ENCODE measurements around the gene ERC2. TPM values are rescaled to one million over a fixed set of nuclear protein-coding genes. Genes with fewer than 3 reads are reported as not detected.

ERC2 gene
- total and polyA plus RNA-seq, 2 of the 8 experiments (the other 6 are each of a cell fraction or from before 2014, with no cell fraction given), result 16.4 to 22.8 TPM

- FAIRE-seq (no peak), DNase-seq (ENCODE audit: low read depth in 1 of 2, low spot score in 2 of 2) (no peak)
- H3K23me2 ChIP-seq (ENCODE audit: low read depth, low read length), result no peaks in the 10 kb centered on the region
- WGBS, 2 experiments (ENCODE audit: extremely low coverage in 1 of 2, insufficient coverage in 1 of 2, insufficient read length in 1 of 2, insufficient replicate concordance in 2 of 2, low coverage in 1 of 2, low lambda C conversion rate in 2 of 2, missing lambda C conversion rate in 1 of 2), result 96% methylated on average over 1 of the region's 1 CpG; no CpG with 5 or more reads in 1 of the 2 experiments
- H3K27me3 ChIP-seq (replicated peaks in 1 of 4; ENCODE audit: control insufficient read depth in 3 of 4, extremely low read depth in 1 of 4, insufficient read depth in 3 of 4, low read length in 3 of 4), result no peaks in the 10 kb centered on the region
- H3K79me1 ChIP-seq (ENCODE audit: low read depth, low read length), result no peaks in the 10 kb centered on the region
- H3K4me2 ChIP-seq (ENCODE audit: insufficient read depth in 1 of 2, low read depth in 2 of 2, low read length in 2 of 2), result no peak overlapping the region
- H4K8ac ChIP-seq (ENCODE audit: extremely low read depth, insufficient read depth, low read length), result no peak overlapping the region
- no peak overlapping the region for H2BK5ac ChIP-seq (ENCODE audit: low read depth, low read length)
- no peak overlapping the region for H3K18ac ChIP-seq (ENCODE audit: extremely low read depth, low read length)
- ChIA-PET POLR2A (ENCODE audit: partially characterized antibody) (no interaction called here), CTCF (ENCODE audit: partially characterized antibody) (no interaction called here)
- no peak overlapping the region for H2AK5ac ChIP-seq (ENCODE audit: low read depth, low read length)
- no peak overlapping the region for H2BK15ac ChIP-seq (ENCODE audit: low read length)
- TF ChIP-seq MAFK (IDR thresholded peaks at IDR 0.05; ENCODE audit: low read depth, low read length) (no peak), EP300 (IDR thresholded peaks at IDR 0.05; ENCODE audit: borderline replicate concordance in 1 of 2, low read depth in 2 of 2, low read length in 2 of 2) (no peak), ATF2 (IDR thresholded peaks at IDR 0.05; ENCODE audit: low read length) (no peak), SRF (IDR thresholded peaks at IDR 0.05; ENCODE audit: low read depth, low read length) (no peak), TAF1 (IDR thresholded peaks at IDR 0.05; ENCODE audit: low read depth, low read length) (no peak), SUZ12 (IDR thresholded peaks at IDR 0.05; ENCODE audit: low read length) (no peak), RFX5 (IDR thresholded peaks at IDR 0.05; ENCODE audit: borderline replicate concordance, low read depth, low read length) (no peak), KDM1A (IDR thresholded peaks at IDR 0.05; ENCODE audit: borderline replicate concordance, low read length) (no peak)
- no peak overlapping the region for H2BK120ac ChIP-seq (replicated peaks; ENCODE audit: low read depth, low read length)
- no peak overlapping the region for H4K91ac ChIP-seq (replicated peaks; ENCODE audit: insufficient read length, low read length)
- no peaks in the 10 kb centered on the region for H3K9me3 ChIP-seq (ENCODE audit: insufficient read depth in 2 of 2, low read depth in 1 of 2, low read length in 1 of 2)
- H3K23ac ChIP-seq (ENCODE audit: insufficient read length), result no peak overlapping the region
- no peak overlapping the region for H4K5ac ChIP-seq (ENCODE audit: insufficient read length, low read depth, low read length)
- no peaks in the 10 kb centered on the region for H3K79me2 ChIP-seq (ENCODE audit: control insufficient read depth in 1 of 2, insufficient read depth in 2 of 2, low read length in 2 of 2)
- peaks cover 0 to 1% of the 10 kb centered on the region in 2 experiments for H4K20me1 ChIP-seq (replicated peaks in 1 of 2; ENCODE audit: control insufficient read depth in 1 of 2, insufficient read depth in 2 of 2, low read length in 2 of 2)
- no peak overlapping the region for H2AFZ ChIP-seq (ENCODE audit: low read length)
- H3K14ac ChIP-seq (ENCODE audit: insufficient read length), result no peak overlapping the region
- no peaks in the 10 kb centered on the region for H3K4me1 ChIP-seq (replicated peaks in 1 of 4; ENCODE audit: control insufficient read depth in 3 of 4, insufficient read depth in 4 of 4, low read length in 3 of 4)
- H2BK12ac ChIP-seq (ENCODE audit: low read depth, low read length), result no peak overlapping the region
- H3K4ac ChIP-seq (replicated peaks; ENCODE audit: insufficient read length, low read depth, low read length), result no peak overlapping the region
- H3K27ac ChIP-seq (ENCODE audit: low read depth, low read length), result no peak overlapping the region
- no peak overlapping the region for H3K56ac ChIP-seq (replicated peaks; ENCODE audit: insufficient read length, low read depth, low read length)
- no peak overlapping the region for H3K4me3 ChIP-seq (ENCODE audit: extremely low read depth in 1 of 4, insufficient read depth in 2 of 4, low read depth in 3 of 4, low read length in 4 of 4)
- no peak overlapping the region for H3K9ac ChIP-seq (replicated peaks in 1 of 4; ENCODE audit: extremely low read depth in 1 of 4, low read depth in 3 of 4, low read length in 3 of 4)
- no peak overlapping the region for H2BK20ac ChIP-seq (ENCODE audit: low read length)
- H3K36me3 ChIP-seq (ENCODE audit: control insufficient read depth in 2 of 4, insufficient read depth in 4 of 4, low read length in 3 of 4), result no peaks in the 10 kb centered on the region
These were observed 670.5 kb downstream of the ERC2 start for GRCh38 chr3:55797775-55798174.

Measured in H1 (cell line).